H1 (cell line): Measurements from ENCODE around the gene SULT6B1.

Experiments
- BCL11A ChIP-seq, 2 experiments: IDR thresholded peaks; one replicate each; pipeline ENCODE4 v1.6.1; 2011; ENCODE audit warnings: low read depth in 2 of 2, low read length in 2 of 2, mild to moderate bottlenecking in 2 of 2
- CEBPB ChIP-seq: IDR thresholded peaks from 2 replicates; pipeline ENCODE4 v1.6.1; 2012; ENCODE audit warnings: low read depth, low read length
- CHD2 ChIP-seq: IDR thresholded peaks from 2 replicates; pipeline ENCODE4 v1.6.1; 2012; ENCODE audit warnings: low read length, improper control_type of control experiment
- CTCF ChIP-seq, 3 experiments: IDR thresholded peaks; 1 replicate in 2 of 3; 2 replicates in 1 of 3; pipeline versions ENCODE4 v1.5.1 to v1.6.1; 2011; ENCODE audit warnings: low read length in 3 of 3, mild to moderate bottlenecking in 3 of 3, inconsistent platforms in 2 of 3, low read depth in 1 of 3, moderate library complexity in 1 of 3; ENCODE audit not compliant: insufficient read depth in 1 of 3; ENCODE audit errors: control extremely low read depth in 1 of 3
- EP300 ChIP-seq, 2 experiments: IDR thresholded peaks; 1 replicate in 1 of 2; 2 replicates in 1 of 2; pipeline ENCODE4 v1.6.1; 2011 to 2012; ENCODE audit warnings: low read depth in 2 of 2, low read length in 2 of 2, mild to moderate bottlenecking in 2 of 2, borderline replicate concordance in 1 of 2, inconsistent platforms in 1 of 2, moderate library complexity in 1 of 2
- EZH2 ChIP-seq: fragments of 200-600 bp; sonication (generic); IDR thresholded peaks from 2 replicates; pipeline ENCODE4 v1.7.1; 2012; ENCODE audit warnings: low read depth, mild to moderate bottlenecking, moderate library complexity, low read length, inconsistent platforms; ENCODE audit not compliant: severe bottlenecking
- GABPA ChIP-seq: IDR thresholded peaks from 2 replicates; pipeline ENCODE4 v1.6.1; 2011; ENCODE audit warnings: mild to moderate bottlenecking, low read length, moderate library complexity, borderline replicate concordance; ENCODE audit not compliant: insufficient read depth
- PHF8 ChIP-seq: fragments of 200-600 bp; sonication (generic); conservative IDR thresholded peaks from 2 replicates; pipeline ENCODE4 v1.7.1; 2012; ENCODE audit warnings: low read depth, mild to moderate bottlenecking, inconsistent platforms, low read length, moderate library complexity
- POLR2A ChIP-seq, 2 experiments: IDR thresholded peaks; 1 replicate in 1 of 2; 2 replicates in 1 of 2; pipeline ENCODE4 v1.6.1; 2011; ENCODE audit warnings: low read depth in 2 of 2, low read length in 2 of 2, mild to moderate bottlenecking in 2 of 2; ENCODE audit errors: control extremely low read depth in 1 of 2
- POLR2AphosphoS5 ChIP-seq: IDR thresholded peaks from 2 replicates; pipeline ENCODE4 v1.6.1; 2011; ENCODE audit warnings: low read depth, low read length
- SIN3A ChIP-seq, 2 experiments: IDR thresholded peaks in 1 of 2; conservative IDR thresholded peaks in 1 of 2; 2 replicates each; pipeline ENCODE4 v1.6.1; 2011 to 2012; ENCODE audit warnings: low read length in 2 of 2, improper control_type of control experiment in 1 of 2, low read depth in 1 of 2, mild to moderate bottlenecking in 1 of 2
- YY1 ChIP-seq: IDR thresholded peaks from 2 replicates; pipeline ENCODE4 v1.6.1; 2011; ENCODE audit warnings: low read depth, mild to moderate bottlenecking, low read length

GRCh38 chr2:37168217-37168981 is 20.1 kb downstream of the SULT6B1 start:
- TF ChIP-seq EZH2 (no peak), CEBPB (peak; percentile 89), CTCF (IDR thresholded peaks at IDR 0.05; ENCODE audit: control extremely low read depth in 1 of 3, insufficient read depth in 1 of 3, low read depth in 1 of 3, low read length in 3 of 3) (peak in 2 of 3 experiments; percentile 49 to 78; a peak in 2 of 4 replicates), BCL11A (IDR thresholded peaks at IDR 0.05; ENCODE audit: low read depth in 2 of 2, low read length in 2 of 2) (no peak), GABPA (no peak), SIN3A (conservative IDR thresholded peaks at IDR 0.05 in 1 of 2, IDR thresholded peaks at IDR 0.05 in 1 of 2; ENCODE audit: low read depth in 1 of 2, low read length in 2 of 2) (no peak), PHF8 (no peak), EP300 (IDR thresholded peaks at IDR 0.05; ENCODE audit: borderline replicate concordance in 1 of 2, low read depth in 2 of 2, low read length in 2 of 2) (no peak), POLR2AphosphoS5 (no peak), CHD2 (no peak), YY1 (no peak), POLR2A (IDR thresholded peaks at IDR 0.05; ENCODE audit: control extremely low read depth in 1 of 2, low read depth in 2 of 2, low read length in 2 of 2) (no peak)
